SJCRH30 (cell line): ENCODE data around the gene KIF18B. TPM values are rescaled to one million over a fixed set of nuclear protein-coding genes. Genes with fewer than 3 reads are reported as not detected.
A peak's percentile ranks its signal among the peaks of the same experiment; 100 is the strongest.

Experiments
- DNase-seq, 2 experiments: peaks; one replicate each; pipeline ENCODE4 v3.0.0-alpha.2; 2015 to 2020
- H3K27ac ChIP-seq: fragments of 250-450 bp; sonication (Bioruptor Pico); 2 replicates; pipeline ENCODE4 v1.5.1; 2020; ENCODE audit warnings: mild to moderate bottlenecking, moderate library complexity
- H3K27me3 ChIP-seq: fragments of 250-450 bp; sonication (Bioruptor Pico); 2 replicates; pipeline ENCODE4 v1.5.1; 2020; ENCODE audit warnings: mild to moderate bottlenecking, moderate library complexity
- H3K36me3 ChIP-seq: fragments of 250-450 bp; sonication (Bioruptor Pico); 2 replicates; pipeline ENCODE4 v1.5.1; 2020; ENCODE audit warnings: mild to moderate bottlenecking, moderate library complexity
- H3K4me1 ChIP-seq: fragments of 250-450 bp; sonication (Bioruptor Pico); 2 replicates; pipeline ENCODE4 v1.5.1; 2020; ENCODE audit warnings: mild to moderate bottlenecking, moderate library complexity
- H3K4me3 ChIP-seq: fragments of 250-450 bp; sonication (Bioruptor Pico); 2 replicates; pipeline ENCODE4 v1.5.1; 2020; ENCODE audit warnings: mild to moderate bottlenecking, moderate library complexity
- H3K9me3 ChIP-seq: fragments of 250-450 bp; sonication (Bioruptor Pico); replicated peaks from 2 replicates; pipeline ENCODE4 v1.5.1; 2020; ENCODE audit warnings: mild to moderate bottlenecking, moderate library complexity
- total RNA-seq: library from RNA; depleted of rRNA; stranded (reverse); fragments of >200 nt; shearing (Covaris generic); gene quantifications from 2 replicates; pipeline ENCODE4 v1.2.3, GENCODE V29; 2014

The KIF18B gene
- total RNA-seq, 1 experiment from 2014 or later = 36.3 TPM

DNA sequence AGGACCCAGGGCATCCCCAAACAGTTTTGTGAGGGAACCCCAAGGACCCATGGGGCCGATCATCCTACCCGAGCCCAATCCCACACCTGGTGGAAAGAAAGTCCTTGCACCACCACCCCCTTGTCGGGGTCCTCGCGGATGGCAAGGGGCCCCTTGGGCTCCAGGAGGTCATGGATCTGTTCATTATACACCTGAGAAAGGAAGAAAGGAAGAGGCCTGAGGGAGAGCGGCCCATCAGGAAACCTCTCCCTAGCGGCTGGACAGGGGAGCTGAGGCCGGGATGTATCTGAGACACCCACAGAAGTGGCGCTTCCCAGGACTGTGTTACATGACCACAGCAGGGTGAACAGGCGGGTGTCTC lies 12.8 kb downstream of the KIF18B start:
- no peak overlapping the region for H3K4me3 ChIP-seq
- H3K36me3 ChIP-seq = peaks cover 87% of the 10 kb centered on the region
- no peaks in the 10 kb centered on the region; the same call in 1 of the 2 replicates for H3K9me3 ChIP-seq
- no peak for DNase-seq
- no peaks in the 10 kb centered on the region for H3K4me1 ChIP-seq
- H3K27me3 ChIP-seq = no peaks in the 10 kb centered on the region
- no peak overlapping the region for H3K27ac ChIP-seq

DNA sequence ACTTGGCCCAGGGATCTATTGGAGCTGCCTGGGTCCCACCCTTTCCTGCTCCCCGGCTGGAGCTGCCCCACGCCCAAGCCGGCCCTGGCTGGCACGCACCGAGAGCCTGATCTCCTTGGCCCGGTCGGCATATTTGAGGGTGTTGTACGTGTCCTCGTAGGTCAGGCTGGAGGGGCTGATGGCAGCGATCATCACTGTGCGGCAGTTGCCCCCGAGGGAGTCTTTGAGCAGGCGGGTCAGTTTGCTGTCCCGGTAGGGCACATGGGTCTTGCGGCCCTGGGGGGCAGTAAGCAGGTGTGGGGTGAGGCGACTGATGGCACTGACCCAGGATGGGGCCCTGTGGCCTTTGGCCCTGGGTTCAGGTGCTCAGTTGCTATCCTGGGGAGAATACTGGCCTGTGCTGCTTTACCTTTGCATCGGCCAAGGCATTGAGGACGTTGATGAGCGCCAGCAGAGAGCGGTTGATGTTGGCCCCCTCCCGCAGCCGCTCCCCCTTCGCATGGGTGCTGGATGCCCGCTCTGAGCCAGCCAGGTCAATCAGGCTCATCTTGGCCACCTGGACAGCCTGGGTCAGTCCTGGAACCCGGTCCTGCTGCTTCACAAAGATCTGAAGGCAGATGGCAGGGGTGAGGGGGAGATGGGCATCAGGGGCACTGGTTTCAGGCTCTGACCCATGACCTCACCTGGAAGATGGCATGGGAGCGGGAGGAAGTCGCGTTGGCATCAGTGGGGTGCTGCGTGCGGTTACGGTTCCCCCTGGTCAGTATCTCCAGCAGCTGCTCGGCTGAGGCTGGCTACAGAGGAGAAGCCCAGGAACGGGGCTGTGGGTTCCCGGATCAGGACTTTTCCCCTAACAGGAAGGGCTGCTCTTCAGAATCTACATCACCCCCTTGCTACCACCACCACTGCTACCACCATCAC lies 13.5 kb downstream of the KIF18B start:
- H3K9me3 ChIP-seq = no peaks in the 10 kb centered on the region; the same call in 1 of the 2 replicates
- peaks cover 89% of the 10 kb centered on the region for H3K36me3 ChIP-seq
- H3K27ac ChIP-seq = no peak overlapping the region
- no peak overlapping the region for H3K4me3 ChIP-seq
- DNase-seq = no peak
- peaks cover 5% of the 10 kb centered on the region for H3K4me1 ChIP-seq
- no peaks in the 10 kb centered on the region for H3K27me3 ChIP-seq

DNA sequence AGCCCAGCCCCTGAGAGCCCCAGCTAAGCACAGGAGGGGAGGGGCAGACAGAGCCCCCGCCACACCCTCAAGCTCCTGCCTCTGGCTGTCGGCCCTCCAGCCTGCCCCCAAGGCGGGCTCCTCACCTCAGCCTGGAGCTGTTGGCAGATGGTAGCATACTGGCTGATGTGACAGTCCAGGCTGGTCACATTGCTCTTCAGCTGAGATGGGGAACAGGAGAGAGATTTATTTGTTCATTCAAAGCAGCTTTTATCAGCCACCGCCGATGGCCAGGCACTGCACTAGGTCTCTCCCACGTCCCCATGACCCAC lies 14.8 kb downstream of the KIF18B start:
- Histone ChIP-seq H3K36me3 (peaks cover 87% of the 10 kb centered on the region), H3K4me1 (peaks cover 5% of the 10 kb centered on the region), H3K27ac (no peak overlapping the region), H3K27me3 (no peaks in the 10 kb centered on the region), H3K4me3 (no peak overlapping the region), H3K9me3 (no peaks in the 10 kb centered on the region)
- no peak for DNase-seq

DNA sequence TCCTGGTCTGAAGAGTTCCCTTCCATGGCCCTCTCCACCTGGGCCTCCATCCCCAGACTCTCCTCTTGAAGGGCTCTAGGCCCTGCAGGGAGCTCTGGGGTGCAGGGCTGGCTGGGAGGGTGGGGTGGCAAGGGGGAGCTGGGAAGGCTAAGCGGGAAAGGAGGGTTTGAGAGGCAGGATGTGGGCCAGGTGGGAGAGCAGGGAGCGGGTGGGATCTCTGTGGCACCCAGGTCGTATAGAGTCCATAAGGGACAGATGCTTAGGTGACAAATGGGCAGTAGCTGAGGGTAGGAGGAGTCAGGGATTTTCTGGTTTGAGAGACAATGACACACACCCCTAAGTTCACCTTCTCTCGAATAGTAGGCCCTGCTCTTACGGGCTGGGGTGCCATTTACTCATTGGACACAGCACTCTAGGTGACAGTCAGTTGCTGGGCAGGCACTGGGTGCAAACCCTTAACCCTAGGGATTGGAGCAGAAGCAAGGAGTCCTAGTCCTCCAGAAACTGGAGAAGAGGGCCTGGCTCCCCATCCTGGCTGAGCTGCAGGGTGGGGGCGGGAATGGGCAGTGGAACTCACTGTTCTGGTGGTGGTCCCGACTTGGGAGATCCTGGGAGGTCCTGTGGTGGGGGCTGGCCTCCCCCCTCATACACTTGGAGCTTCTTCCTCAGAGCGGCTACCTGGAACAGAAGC lies 15.3 kb downstream of the KIF18B start:
- peaks cover 5% of the 10 kb centered on the region for H3K4me1 ChIP-seq
- no peak for DNase-seq
- H3K36me3 ChIP-seq = peaks cover 87% of the 10 kb centered on the region
- no peaks in the 10 kb centered on the region for H3K9me3 ChIP-seq
- H3K27me3 ChIP-seq = no peaks in the 10 kb centered on the region
- H3K4me3 ChIP-seq = no peak overlapping the region
- no peak overlapping the region for H3K27ac ChIP-seq

DNA sequence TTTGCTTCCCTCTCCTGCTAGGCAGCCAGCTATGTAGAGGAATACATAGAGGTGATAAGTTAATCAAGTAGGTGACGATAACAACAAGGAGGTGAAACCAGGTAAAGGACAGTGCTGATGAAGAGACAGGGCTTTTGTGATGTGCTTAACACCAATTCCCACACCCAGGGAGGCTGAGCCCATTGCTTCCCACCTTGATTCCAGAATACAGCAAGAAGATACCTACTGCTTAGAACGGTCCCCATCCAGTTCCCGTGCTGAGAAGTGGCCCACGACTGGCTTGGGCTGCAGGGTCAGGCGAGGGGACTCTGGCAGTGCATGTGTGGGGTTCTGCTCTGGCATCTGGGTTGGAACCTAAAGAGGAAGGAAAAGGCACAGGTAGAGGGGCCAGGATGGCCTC lies 16.2 kb downstream of the KIF18B start:
- Histone ChIP-seq H3K27ac (no peak overlapping the region), H3K36me3 (peaks cover 91% of the 10 kb centered on the region), H3K27me3 (no peaks in the 10 kb centered on the region), H3K4me1 (peaks cover 5% of the 10 kb centered on the region), H3K4me3 (no peak overlapping the region), H3K9me3 (no peaks in the 10 kb centered on the region)
- DNase-seq = no peak

DNA sequence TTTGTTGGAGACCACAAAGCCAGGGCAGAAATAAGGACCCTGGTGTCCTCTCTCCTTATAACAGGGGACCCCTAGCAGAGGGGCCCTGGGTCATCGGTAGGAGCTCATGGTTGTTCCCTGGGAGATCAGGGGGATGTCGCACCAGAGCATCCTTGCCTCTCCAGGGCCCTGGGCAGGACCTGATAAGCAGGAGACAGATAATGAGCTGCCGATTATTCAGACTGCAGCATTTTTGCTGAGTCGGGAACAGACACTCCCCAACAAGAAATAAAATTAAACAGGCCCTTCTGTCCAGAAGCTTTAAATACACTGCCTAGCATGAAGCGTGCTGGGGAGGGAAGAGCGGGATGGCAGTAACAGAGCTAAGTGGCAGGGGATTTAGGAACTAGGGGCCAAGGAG lies 16.9 kb downstream of the KIF18B start:
- H3K4me3 ChIP-seq = no peak overlapping the region
- H3K9me3 ChIP-seq = no peaks in the 10 kb centered on the region
- H3K27me3 ChIP-seq = no peaks in the 10 kb centered on the region
- DNase-seq = no peak
- peaks cover 88% of the 10 kb centered on the region for H3K36me3 ChIP-seq
- no peak overlapping the region for H3K27ac ChIP-seq
- peaks cover 5% of the 10 kb centered on the region for H3K4me1 ChIP-seq

DNA sequence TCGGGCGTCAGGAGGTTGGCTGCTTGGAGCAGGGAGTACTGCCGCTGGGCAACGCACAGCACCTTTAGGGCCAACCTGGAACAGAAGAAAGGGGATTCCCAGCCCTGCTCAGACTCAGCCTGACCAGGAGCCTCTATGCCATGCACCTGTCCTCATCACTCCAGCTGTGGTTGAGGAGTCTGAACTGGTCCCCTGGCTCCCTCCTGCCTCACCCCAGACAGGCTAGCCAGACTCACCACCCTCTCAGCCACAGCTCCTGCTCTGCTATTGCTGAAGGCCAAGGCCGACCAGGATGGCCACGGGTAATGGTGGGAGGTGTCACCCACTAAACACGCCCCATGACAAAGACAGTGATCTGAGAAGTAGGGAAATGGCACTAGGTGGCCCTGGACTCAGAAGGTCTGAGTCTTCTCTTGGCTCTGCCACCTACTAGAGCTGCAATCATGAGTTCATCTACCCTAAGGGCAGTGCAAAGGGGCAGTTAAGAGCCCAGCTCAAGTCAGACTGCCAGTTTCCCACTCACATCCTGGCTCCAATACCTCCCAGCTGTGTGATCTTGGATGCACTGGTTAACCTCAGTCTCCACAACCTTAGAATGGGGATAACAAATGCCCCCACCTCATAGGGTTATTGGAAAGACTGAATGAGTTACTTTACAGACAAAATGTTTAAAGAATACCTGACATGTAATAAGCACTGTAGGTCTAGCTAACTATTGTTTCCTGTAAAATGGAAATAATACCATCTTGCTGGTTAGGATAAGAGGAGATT lies 18.4 kb downstream of the KIF18B start:
- H3K36me3 ChIP-seq = peaks cover 77% of the 10 kb centered on the region
- DNase-seq = peak; percentile 80 to 84
- no peak overlapping the region for H3K27ac ChIP-seq
- no peaks in the 10 kb centered on the region for H3K9me3 ChIP-seq
- H3K4me1 ChIP-seq = peaks cover 5% of the 10 kb centered on the region
- H3K27me3 ChIP-seq = no peaks in the 10 kb centered on the region
- H3K4me3 ChIP-seq = no peak overlapping the region

DNA sequence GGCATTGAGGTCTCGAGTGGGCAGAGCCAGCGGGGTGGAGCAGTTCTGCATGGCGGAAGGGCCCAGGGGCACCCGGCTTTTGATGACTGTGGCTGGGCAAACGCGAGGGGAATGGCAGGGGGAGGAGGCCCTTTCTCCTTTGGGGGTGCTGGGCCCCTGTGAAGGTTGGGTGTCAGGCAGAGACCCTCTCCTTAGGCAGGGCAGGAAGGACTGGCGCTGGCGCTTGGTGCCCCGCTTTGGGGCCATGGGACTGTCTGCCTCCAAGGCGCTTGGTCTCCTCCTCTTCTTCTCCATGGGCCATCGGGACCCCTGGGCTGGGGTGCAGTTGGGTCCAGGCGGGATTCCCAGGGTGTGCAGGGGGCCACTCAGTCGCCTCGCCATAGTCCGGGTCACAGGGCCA lies 19.4 kb downstream of the KIF18B start:
- Histone ChIP-seq H3K9me3 (no peaks in the 10 kb centered on the region), H3K4me3 (no peak overlapping the region), H3K27ac (no peak overlapping the region), H3K4me1 (peaks cover 7% of the 10 kb centered on the region), H3K27me3 (no peaks in the 10 kb centered on the region), H3K36me3 (peaks cover 67% of the 10 kb centered on the region)
- DNase-seq = no peak

DNA sequence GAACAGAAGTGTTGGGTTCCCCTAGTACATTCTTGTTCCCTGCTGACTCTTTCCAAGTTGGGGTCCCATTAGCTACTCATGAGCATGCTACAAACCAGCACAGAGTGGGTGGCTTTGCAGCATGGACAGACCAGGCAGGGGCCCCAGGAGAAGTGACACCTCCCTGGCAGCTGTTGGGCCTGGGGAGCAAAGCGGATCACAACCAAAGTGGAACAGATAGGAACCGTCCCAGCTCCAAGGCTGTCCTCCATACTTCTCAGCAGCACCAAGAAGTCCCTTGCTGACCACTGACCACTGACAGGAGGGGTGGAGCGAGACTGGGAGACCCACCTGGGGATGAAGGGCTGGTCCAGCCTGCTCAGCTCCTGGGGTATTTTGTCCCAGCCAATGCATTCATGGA lies 19.9 kb downstream of the KIF18B start:
- H3K27ac ChIP-seq = no peak overlapping the region
- no peaks in the 10 kb centered on the region for H3K27me3 ChIP-seq
- DNase-seq = no peak
- peaks cover 63% of the 10 kb centered on the region for H3K36me3 ChIP-seq
- H3K4me3 ChIP-seq = no peak overlapping the region
- H3K4me1 ChIP-seq = peaks cover 12% of the 10 kb centered on the region
- H3K9me3 ChIP-seq = no peaks in the 10 kb centered on the region

DNA sequence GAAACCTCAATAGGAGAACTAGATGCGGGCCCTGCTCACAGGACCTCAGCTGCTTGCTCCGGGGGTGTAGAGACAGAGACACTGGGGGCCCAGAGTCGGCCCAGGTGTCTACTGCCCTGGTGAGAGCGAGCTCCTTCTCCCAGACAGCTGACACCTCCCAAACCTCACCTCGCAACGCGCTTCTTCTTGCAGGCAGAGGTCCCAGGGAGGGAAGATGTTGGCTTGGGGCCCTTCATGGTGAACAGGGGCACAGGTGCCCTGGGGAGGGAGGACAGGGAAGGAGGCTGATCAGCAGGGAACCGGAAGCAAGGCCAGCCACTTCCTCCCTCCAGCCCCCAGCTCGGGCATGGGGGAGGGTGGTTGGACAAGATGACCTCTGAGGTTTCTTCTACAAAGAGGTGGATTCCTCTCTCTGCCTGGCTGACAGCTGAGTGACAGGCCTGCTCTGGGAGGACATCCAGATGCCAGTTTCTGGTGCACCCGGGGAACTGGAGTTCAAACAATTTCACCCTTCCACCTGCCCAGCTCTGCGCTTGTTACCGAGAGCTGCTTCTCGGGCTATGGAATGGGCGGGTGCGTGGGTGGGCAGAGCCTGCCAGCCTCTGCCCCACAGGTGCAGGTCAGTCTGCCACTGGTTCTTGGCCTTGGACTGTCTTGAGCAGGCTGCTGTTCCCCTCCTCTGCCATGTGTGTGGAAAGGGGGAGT lies 20.6 kb downstream of the KIF18B start:
- peaks cover 56% of the 10 kb centered on the region for H3K36me3 ChIP-seq
- H3K27me3 ChIP-seq = no peaks in the 10 kb centered on the region
- H3K4me3 ChIP-seq = no peak overlapping the region
- H3K9me3 ChIP-seq = no peaks in the 10 kb centered on the region
- no peak for DNase-seq
- peaks cover 12% of the 10 kb centered on the region for H3K4me1 ChIP-seq
- no peak overlapping the region for H3K27ac ChIP-seq

DNA sequence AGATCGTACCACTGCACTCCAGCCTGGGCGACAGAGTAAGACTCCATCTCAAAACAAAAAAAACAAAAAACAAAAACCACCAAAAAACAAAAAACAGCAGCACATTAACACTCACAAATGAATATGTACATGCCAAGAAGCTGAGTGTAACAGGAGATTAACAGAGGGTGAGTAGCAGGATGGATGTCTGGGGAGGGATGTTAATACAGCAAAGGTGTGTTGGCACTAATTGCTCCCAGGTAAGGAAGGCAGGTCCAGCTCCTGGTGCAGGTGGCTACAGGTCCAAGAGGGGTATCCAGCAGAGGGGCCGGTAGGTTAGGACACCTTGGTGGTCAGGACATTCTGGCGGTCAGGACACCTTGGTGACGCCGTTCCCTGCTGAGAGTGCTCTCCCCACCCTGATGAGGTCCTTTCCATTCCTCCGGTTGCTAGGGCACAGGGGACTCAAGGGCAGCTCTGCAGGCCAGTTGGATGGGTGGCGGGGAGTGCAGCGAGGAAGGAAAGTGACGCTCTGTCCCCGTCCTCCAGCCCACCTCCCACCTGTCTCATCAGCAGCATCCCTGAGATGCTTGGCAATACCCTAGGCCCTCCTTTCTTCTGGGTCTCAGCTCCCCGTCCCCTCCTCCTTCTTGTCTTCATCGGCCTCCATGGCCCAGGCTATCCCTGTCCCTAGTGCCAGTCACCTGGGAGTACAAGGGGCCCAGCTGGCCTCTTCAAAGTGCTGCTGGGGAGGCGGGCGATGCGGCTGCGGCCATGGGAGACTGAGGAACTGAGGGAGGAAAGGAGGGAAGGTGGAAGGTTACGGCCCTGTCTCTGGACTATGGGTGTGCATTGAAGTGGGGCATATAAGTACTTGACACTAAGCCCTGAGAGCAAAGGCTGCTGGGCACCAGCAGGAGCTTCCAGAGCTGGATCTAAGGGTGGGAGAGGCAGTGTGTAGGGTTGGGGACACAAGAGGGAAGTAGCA lies 21.6 kb downstream of the KIF18B start:
- no peak for DNase-seq

DNA sequence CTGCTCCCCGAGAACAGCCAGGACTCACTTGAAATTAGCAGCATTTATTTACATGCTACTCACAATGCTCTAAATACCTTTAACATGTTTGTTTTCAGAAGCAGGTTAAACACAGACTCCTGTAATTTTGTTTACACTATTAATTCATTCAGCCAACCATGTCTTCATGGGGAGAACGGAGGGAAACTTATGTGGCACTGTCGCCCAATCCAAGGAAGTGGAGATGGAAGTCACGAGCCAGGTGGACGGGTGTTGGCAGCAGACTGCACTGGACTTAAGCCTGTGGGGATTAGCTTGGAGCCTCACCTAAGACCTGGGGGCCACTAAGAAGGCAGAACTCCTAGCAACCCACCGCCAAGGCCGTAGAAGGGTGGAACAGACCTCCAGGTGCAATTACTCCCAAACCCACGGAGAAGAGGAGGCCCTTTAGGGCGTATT lies 23.4 kb downstream of the KIF18B start:
- peaks cover 9% of the 10 kb centered on the region; the same call in 1 of the 2 replicates for H3K4me1 ChIP-seq
- peak in 1 of 2 experiments; percentile 40 for DNase-seq
- H3K27ac ChIP-seq = no peak overlapping the region
- H3K27me3 ChIP-seq = no peaks in the 10 kb centered on the region
- H3K4me3 ChIP-seq = no peak overlapping the region
- H3K9me3 ChIP-seq = no peaks in the 10 kb centered on the region
- H3K36me3 ChIP-seq = peaks cover 28% of the 10 kb centered on the region

More for the DNA sequence above, 21.6 kb downstream of the KIF18B start:
- Histone ChIP-seq H3K36me3 (peaks cover 46% of the 10 kb centered on the region), H3K27ac (no peak overlapping the region), H3K4me3 (no peak overlapping the region), H3K27me3 (no peaks in the 10 kb centered on the region), H3K9me3 (no peaks in the 10 kb centered on the region), H3K4me1 (peaks cover 12% of the 10 kb centered on the region)

DNA sequence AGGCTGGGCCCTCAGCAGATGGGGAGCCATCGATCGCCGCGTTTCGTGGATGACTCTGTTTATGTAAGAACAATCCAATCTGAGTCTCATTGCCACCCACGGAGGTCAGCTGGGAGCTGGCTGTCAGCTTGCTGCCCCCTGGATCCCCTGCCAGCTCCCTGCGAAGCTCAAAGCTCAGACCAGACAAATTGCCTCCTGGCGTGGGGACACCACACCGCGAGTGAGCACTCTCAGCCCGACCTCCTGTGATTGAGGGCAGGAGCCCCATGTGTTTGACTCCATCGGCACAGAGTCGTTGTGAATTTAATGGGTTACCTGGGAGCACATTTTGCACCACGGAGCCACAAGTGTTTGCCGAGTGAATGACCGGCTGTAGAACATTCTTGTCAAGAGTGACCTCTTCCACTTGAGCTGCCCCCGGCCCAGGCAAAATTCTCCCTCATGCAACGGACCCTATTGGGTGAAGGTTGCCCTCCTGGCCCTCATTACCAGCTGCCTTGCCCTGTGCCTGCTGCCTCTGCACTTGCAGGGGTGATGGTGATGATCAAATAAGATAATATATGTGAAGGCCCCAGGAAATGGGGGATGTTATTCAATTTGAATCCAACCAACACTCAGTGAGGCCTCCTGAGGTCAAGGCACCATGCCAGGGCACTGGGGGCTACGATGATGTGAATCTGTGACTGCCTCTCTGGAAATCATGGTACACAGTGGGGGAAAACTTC lies 24.7 kb downstream of the KIF18B start:
- Histone ChIP-seq H3K4me1 (peaks cover 9% of the 10 kb centered on the region; the same call in 1 of the 2 replicates), H3K9me3 (no peaks in the 10 kb centered on the region), H3K27me3 (no peaks in the 10 kb centered on the region), H3K4me3 (no peak overlapping the region), H3K27ac (no peak overlapping the region), H3K36me3 (peaks cover 19% of the 10 kb centered on the region)
- DNase-seq = peak in 1 of 2 experiments; percentile 41
